BE2C (cell line): ENCODE results near the gene CDK6.

ENCODE experiments used
- DNase-seq: peaks from one replicate; pipeline ENCODE4 v3.0.0-alpha.2; 2020
- H3K27me3 ChIP-seq: fragments of 250-450 bp; sonication (Bioruptor Pico); 2 replicates; pipeline ENCODE4 v1.5.1; 2020; ENCODE audit warnings: mild to moderate bottlenecking
- H3K36me3 ChIP-seq: fragments of 250-450 bp; sonication (Bioruptor Pico); 2 replicates; pipeline ENCODE4 v1.5.1; 2020; ENCODE audit warnings: mild to moderate bottlenecking
- H3K4me1 ChIP-seq: fragments of 250-450 bp; sonication (Bioruptor Pico); 2 replicates; pipeline ENCODE4 v1.5.1; 2020
- H3K4me3 ChIP-seq: 2 replicates; pipeline ENCODE4 v1.5.1; 2011; ENCODE audit warnings: low read depth, low read length
- H3K9me3 ChIP-seq: fragments of 250-450 bp; sonication (Bioruptor Pico); 2 replicates; pipeline ENCODE4 v1.5.1; 2020
- TF ChIP-seq, protein P1 (sequence below): IDR thresholded peaks from 2 replicates; pipeline ENCODE4 v1.5.1; 2012; ENCODE audit warnings: mild to moderate bottlenecking, low read depth, low read length

The CDK6 gene

DNA sequence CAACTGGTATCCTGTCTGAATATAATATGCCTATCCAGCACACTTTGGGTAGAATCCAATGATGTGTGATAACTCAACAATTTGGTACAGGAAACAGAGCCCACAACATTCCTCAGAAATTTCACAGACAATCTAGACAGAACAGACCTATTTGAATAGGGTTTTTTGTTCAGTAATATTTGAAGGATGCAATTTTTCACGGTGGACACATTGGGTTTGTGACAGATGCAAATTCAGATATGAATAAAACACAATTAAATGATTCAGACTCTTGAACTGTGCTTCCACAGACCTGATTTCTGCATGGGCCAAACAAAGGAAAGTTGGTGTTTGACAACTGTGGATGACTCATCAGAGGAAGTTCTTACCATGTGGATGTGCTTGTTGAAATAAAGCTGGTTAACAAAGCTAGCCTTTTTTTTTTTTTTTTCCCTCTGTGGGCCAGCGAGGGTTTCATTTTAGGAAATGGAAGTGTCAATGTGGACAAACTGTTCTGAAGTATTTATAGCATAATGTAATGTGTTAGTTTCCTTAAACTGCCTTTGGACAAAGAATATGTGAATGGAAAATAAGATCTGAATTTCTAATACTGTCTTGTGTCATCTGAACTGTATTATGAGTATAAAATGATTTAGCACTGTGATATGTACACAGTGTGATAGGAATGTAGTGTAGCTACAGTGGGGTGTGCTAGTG is 203.0 kb downstream of the CDK6 start:
- DNase-seq = peak; percentile 34
- peaks cover 4% of the 10 kb centered on the region for H3K36me3 ChIP-seq
- H3K4me1 ChIP-seq = peaks cover 28% of the 10 kb centered on the region
- no peaks in the 10 kb centered on the region for H3K27me3 ChIP-seq
- TF ChIP-seq, protein P1, sequence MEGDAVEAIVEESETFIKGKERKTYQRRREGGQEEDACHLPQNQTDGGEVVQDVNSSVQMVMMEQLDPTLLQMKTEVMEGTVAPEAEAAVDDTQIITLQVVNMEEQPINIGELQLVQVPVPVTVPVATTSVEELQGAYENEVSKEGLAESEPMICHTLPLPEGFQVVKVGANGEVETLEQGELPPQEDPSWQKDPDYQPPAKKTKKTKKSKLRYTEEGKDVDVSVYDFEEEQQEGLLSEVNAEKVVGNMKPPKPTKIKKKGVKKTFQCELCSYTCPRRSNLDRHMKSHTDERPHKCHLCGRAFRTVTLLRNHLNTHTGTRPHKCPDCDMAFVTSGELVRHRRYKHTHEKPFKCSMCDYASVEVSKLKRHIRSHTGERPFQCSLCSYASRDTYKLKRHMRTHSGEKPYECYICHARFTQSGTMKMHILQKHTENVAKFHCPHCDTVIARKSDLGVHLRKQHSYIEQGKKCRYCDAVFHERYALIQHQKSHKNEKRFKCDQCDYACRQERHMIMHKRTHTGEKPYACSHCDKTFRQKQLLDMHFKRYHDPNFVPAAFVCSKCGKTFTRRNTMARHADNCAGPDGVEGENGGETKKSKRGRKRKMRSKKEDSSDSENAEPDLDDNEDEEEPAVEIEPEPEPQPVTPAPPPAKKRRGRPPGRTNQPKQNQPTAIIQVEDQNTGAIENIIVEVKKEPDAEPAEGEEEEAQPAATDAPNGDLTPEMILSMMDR = no peak
- H3K4me3 ChIP-seq = peak overlapping the region; percentile 8; the same call in 1 of the 2 replicates
- no peaks in the 10 kb centered on the region for H3K9me3 ChIP-seq

DNA sequence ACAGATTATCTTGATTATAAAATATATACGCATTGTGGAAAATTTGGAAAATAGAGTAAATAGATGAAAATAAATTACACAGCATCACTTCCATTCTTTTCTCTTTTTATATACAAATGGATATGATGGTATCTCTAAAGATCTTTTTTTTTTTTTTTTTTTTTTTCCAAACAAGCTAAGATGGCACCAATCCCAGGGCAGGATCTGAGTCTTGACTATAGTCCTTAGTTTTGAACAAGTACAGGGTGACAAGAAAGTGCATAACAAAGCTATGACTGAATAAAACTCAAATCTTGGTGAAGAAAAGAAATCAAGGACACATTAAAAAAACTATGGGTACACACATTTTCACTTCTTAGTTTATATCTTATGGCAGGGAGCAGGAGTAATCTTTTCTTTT is 203.6 kb downstream of the CDK6 start:
- no peaks in the 10 kb centered on the region for H3K27me3 ChIP-seq
- peaks cover 28% of the 10 kb centered on the region for H3K4me1 ChIP-seq
- no peak overlapping the region for H3K4me3 ChIP-seq
- peaks cover 6% of the 10 kb centered on the region for H3K36me3 ChIP-seq
- DNase-seq = no peak
- no peaks in the 10 kb centered on the region for H3K9me3 ChIP-seq
- TF ChIP-seq, protein P1 = no peak

DNA sequence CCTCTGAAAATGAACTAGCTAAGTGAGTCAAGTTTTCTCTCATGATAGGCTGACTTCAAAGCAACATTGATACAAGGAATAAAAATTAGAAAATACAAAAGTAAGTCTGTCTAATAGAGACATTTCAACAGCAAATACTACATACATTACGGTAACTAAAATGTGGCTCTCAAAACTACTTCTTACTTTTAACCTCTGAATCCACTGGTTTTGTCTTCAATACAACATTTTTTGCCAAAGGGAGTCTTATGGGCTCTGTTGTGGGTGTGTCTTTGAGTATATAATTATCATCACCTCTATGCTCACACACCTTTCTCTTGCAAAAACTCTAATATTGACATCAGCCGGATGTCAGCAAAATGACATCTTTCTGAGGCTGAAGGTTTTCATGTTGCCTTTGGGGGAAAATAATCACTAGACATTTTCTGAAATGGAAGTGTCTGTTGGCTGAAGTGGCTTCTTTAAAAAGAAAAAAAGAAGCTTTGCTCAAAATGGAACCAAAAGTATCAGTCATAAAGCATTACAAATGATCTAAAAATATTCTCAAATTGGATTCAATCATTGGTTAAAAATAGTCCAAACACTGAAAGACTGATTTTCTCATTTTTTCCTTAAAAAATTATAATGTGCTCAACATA is 204.4 kb downstream of the CDK6 start:
- TF ChIP-seq, protein P1 = no peak
- H3K36me3 ChIP-seq = peaks cover 6% of the 10 kb centered on the region
- DNase-seq = no peak
- no peaks in the 10 kb centered on the region for H3K27me3 ChIP-seq
- H3K4me3 ChIP-seq = no peak overlapping the region
- H3K4me1 ChIP-seq = peaks cover 28% of the 10 kb centered on the region
- H3K9me3 ChIP-seq = no peaks in the 10 kb centered on the region

DNA sequence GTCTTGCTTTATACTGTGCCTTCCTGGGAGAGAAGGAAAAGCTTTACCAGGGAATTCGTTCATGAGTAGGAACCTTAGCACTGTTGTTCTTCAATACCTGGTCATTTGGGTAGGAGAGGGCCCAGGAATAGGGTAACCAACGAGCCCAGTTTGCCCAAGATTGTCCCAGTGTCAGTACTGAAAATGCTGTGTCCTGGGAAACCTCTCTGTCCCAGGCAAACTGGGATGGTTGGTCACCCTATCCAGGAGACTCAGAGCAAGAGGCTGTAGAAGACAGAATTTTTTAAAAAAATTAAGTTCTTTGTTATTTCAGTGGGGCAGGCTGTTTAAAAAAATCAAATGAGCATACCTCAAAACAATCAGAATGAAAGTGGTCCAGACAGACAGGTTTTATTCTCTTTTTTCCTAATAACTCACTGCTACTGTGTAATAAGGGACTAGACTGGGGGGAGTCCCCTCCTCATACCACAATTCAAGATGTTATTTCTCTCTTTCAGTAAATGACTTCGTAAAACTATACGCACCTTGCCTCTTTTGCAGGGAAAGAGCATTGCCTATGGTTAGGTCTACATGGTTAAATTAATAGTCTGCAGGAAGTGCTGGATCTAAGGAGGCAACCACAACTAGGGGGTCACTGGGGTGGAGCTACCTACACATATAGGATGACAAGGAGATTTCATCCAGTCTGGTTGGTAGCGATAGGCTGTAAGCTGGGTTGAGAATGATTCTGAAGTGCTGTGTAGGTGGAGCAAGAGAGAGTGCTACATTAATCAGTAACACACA is 205.1 kb downstream of the CDK6 start:
- TF ChIP-seq, protein P1 = no peak
- Histone ChIP-seq H3K4me1 (peaks cover 27% of the 10 kb centered on the region), H3K36me3 (peaks cover 6% of the 10 kb centered on the region)

DNA sequence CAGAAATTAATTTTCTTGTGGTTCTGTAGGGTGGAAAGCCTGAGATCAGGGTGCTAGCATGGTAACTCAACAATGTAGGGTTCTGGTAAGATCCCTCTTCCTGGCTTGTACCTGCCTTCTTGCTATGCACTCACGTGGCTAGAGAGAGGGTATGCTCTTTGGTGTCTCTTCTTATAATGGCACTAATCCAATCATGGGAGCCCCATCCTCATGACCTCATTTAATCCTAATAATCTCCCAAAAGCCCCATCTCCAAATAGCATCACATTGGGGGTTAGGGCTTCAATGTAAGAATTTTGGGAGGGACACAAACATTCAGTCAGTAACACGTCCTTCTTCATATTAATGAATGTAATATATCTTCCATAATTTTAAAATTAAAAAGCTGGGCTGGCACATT is 206.6 kb downstream of the CDK6 start:
- Histone ChIP-seq H3K9me3 (no peaks in the 10 kb centered on the region), H3K4me3 (no peak overlapping the region), H3K4me1 (peaks cover 12% of the 10 kb centered on the region), H3K27me3 (no peaks in the 10 kb centered on the region), H3K36me3 (peaks cover 6% of the 10 kb centered on the region)
- no peak for DNase-seq
- TF ChIP-seq, protein P1 = no peak

More for the DNA sequence above, 205.1 kb downstream of the CDK6 start:
- Histone ChIP-seq H3K9me3 (no peaks in the 10 kb centered on the region), H3K4me3 (no peak overlapping the region), H3K27me3 (no peaks in the 10 kb centered on the region)
- no peak for DNase-seq

DNA sequence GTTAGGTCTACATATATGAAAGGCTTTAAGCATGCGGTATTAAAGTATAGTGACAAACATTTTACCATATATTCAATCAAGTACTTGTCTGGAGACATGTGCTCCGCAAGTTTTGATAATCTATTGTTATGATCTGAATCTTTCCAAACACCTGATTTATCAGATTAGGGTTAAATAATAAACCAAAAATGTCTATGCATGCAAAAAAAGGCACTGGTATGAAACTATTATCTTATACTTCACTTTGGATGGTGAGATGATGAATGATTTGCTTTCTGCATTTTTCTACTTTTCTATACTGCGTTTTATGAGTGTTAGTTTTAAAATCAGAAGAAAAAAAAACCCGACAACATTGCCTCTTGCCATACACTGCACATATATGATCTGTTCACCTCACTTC is 208.4 kb downstream of the CDK6 start:
- peaks cover 6% of the 10 kb centered on the region for H3K36me3 ChIP-seq
- H3K27me3 ChIP-seq = no peaks in the 10 kb centered on the region
- TF ChIP-seq, protein P1 = no peak
- H3K4me1 ChIP-seq = peaks cover 9% of the 10 kb centered on the region
- H3K9me3 ChIP-seq = no peaks in the 10 kb centered on the region
- no peak for DNase-seq
- no peak overlapping the region for H3K4me3 ChIP-seq
